Measurements from ENCODE around the gene EDAR. TPM values are rescaled to one million over a fixed set of nuclear protein-coding genes. Genes with fewer than 3 reads are reported as not detected.

EDAR gene
- total and polyA plus RNA-seq, 2 of the 8 experiments (the other 6 are each of a cell fraction or from before 2014, with no cell fraction given): not detected

- WGBS, 2 experiments (ENCODE audit: extremely low coverage in 1 of 2, insufficient coverage in 1 of 2, insufficient read length in 1 of 2, insufficient replicate concordance in 2 of 2, low coverage in 1 of 2, low lambda C conversion rate in 2 of 2, missing lambda C conversion rate in 1 of 2): 81% methylated on average over 13 of the region's 13 CpGs; no CpG with 5 or more reads in 1 of the 2 experiments
These were observed 32.9 kb upstream of the EDAR start for GRCh38 chr2:109021895-109022300.

More at GRCh38 chr2:109021895-109022300, 32.9 kb upstream of the EDAR start:
- H2BK12ac ChIP-seq (ENCODE audit: low read depth, low read length): 0 out of 2 replicates have a peak overlapping the region, but pooled peaks have one; percentile 68
- no peaks in the 10 kb centered on the region for H3K9me3 ChIP-seq (ENCODE audit: insufficient read depth in 2 of 2, low read depth in 1 of 2, low read length in 1 of 2)
- H3K27ac ChIP-seq (ENCODE audit: low read depth, low read length): no peak overlapping the region
- no peak for FAIRE-seq
- no peaks in the 10 kb centered on the region for H3K79me2 ChIP-seq (ENCODE audit: control insufficient read depth in 1 of 2, insufficient read depth in 2 of 2, low read length in 2 of 2)
- no peak overlapping the region for H4K91ac ChIP-seq (replicated peaks; ENCODE audit: insufficient read length, low read length)
- H4K8ac ChIP-seq (ENCODE audit: extremely low read depth, insufficient read depth, low read length): peak overlapping the region; percentile 41; the same call in 1 of the 2 replicates
- no peak overlapping the region for H3K4me2 ChIP-seq (ENCODE audit: insufficient read depth in 1 of 2, low read depth in 2 of 2, low read length in 2 of 2)
- no peak overlapping the region for H3K14ac ChIP-seq (ENCODE audit: insufficient read length)
- H3K23ac ChIP-seq (ENCODE audit: insufficient read length): no peak overlapping the region
- H2BK5ac ChIP-seq (ENCODE audit: low read depth, low read length): no peak overlapping the region
- H2BK120ac ChIP-seq (replicated peaks; ENCODE audit: low read depth, low read length): no peak overlapping the region
- H3K9ac ChIP-seq (replicated peaks in 1 of 4; ENCODE audit: extremely low read depth in 1 of 4, low read depth in 3 of 4, low read length in 3 of 4): no peak overlapping the region
- ChIA-PET POLR2A (ENCODE audit: partially characterized antibody) (no interaction called here), CTCF (ENCODE audit: partially characterized antibody) (interaction anchor here (0.8 kb wide), 1 partner anchor 10 kb away, joined by 3 read pairs; no protein-coding TSS in a partner anchor)
- H3K4me1 ChIP-seq (replicated peaks in 1 of 4; ENCODE audit: control insufficient read depth in 3 of 4, insufficient read depth in 4 of 4, low read length in 3 of 4): peaks cover 2 to 13% (median 8%) of the 10 kb centered on the region in 4 experiments
- H2AK5ac ChIP-seq (ENCODE audit: low read depth, low read length): no peak overlapping the region; the same call in 1 of the 2 replicates
- peak overlapping the region; percentile 72; the same call in 1 of the 2 replicates for H2BK20ac ChIP-seq (ENCODE audit: low read length)
- H3K79me1 ChIP-seq (ENCODE audit: low read depth, low read length): no peaks in the 10 kb centered on the region; the same call in 1 of the 2 replicates
- no peak for TF ChIP-seq FOSL1 (IDR thresholded peaks at IDR 0.05; ENCODE audit: insufficient read depth, low read depth, low read length)
- TF ChIP-seq POLR2AphosphoS5 (IDR thresholded peaks at IDR 0.05; ENCODE audit: low read depth, low read length): no peak
- TF ChIP-seq MAX (IDR thresholded peaks at IDR 0.05): no peak
- 0 out of 4 replicates have a peak, but pooled peaks have one; percentile 1 to 6 for TF ChIP-seq RAD21 (IDR thresholded peaks at IDR 0.05 in 1 of 2, conservative IDR thresholded peaks at IDR 0.05 in 1 of 2; ENCODE audit: low read depth in 2 of 2, low read length in 2 of 2)
- peak in 1 of 3 experiments; percentile 10; a peak in 1 of 4 replicates for TF ChIP-seq CTCF (IDR thresholded peaks at IDR 0.05; ENCODE audit: control extremely low read depth in 1 of 3, insufficient read depth in 1 of 3, low read depth in 1 of 3, low read length in 3 of 3)
- no peaks in the 10 kb centered on the region for H4K20me1 ChIP-seq (replicated peaks in 1 of 2; ENCODE audit: control insufficient read depth in 1 of 2, insufficient read depth in 2 of 2, low read length in 2 of 2)
- no peaks in the 10 kb centered on the region for H3K36me3 ChIP-seq (ENCODE audit: control insufficient read depth in 2 of 4, insufficient read depth in 4 of 4, low read length in 3 of 4)
- no peak overlapping the region for H3K18ac ChIP-seq (ENCODE audit: extremely low read depth, low read length)
- peaks cover 0 to 2% (median 0%) of the 10 kb centered on the region in 4 experiments; a peak in 4 of 7 replicates for H3K27me3 ChIP-seq (replicated peaks in 1 of 4; ENCODE audit: control insufficient read depth in 3 of 4, extremely low read depth in 1 of 4, insufficient read depth in 3 of 4, low read length in 3 of 4)
- H2BK15ac ChIP-seq (ENCODE audit: low read length): no peak overlapping the region
- H4K5ac ChIP-seq (ENCODE audit: insufficient read length, low read depth, low read length): no peak overlapping the region
- no peak overlapping the region for H3K56ac ChIP-seq (replicated peaks; ENCODE audit: insufficient read length, low read depth, low read length)
- H3K4me3 ChIP-seq (ENCODE audit: extremely low read depth in 1 of 4, insufficient read depth in 2 of 4, low read depth in 3 of 4, low read length in 4 of 4): no peak overlapping the region
- no peak for DNase-seq (ENCODE audit: low read depth in 1 of 2, low spot score in 2 of 2)
- no peaks in the 10 kb centered on the region for H3K23me2 ChIP-seq (ENCODE audit: low read depth, low read length)
- H2AFZ ChIP-seq (ENCODE audit: low read length): 0 out of 2 replicates have a peak overlapping the region, but pooled peaks have one; percentile 7
- no peak overlapping the region for H3K4ac ChIP-seq (replicated peaks; ENCODE audit: insufficient read length, low read depth, low read length)

All from H1 (cell line).